Measurements from ENCODE around the gene APOL1. TPM values are rescaled to one million over a fixed set of nuclear protein-coding genes. Genes with fewer than 3 reads are reported as not detected.

APOL1 gene
- total RNA-seq, 4 donors from 2014 or later = 0.46 to 4.1 (median 2.0) TPM

- DNase-seq (ENCODE audit: low spot score in 2 of 2) = no peak
- intact Hi-C loops (cut with DNase I; ENCODE audit: low total_unique reads) = no loop called here
- 75 to 80% methylated on average over 8 of the region's 8 CpGs for WGBS, 2 donors
- H3K4me3 ChIP-seq (ENCODE audit: low read depth, poor library complexity, severe bottlenecking) = no peak overlapping the region
- TF ChIP-seq CTCF (IDR thresholded peaks at IDR 0.05) = no peak
- no peak for TF ChIP-seq POLR2A (IDR thresholded peaks at IDR 0.05)
These were observed 26.3 kb downstream of the APOL1 start for GRCh38 chr22:36279219-36279666.

GRCh38 chr22:36280379-36280778 lies 27.4 kb downstream of the APOL1 start:
- WGBS, 2 donors = 69 to 70% methylated on average over 8 of the region's 8 CpGs
- intact Hi-C loops (cut with DNase I; ENCODE audit: low total_unique reads) = loop anchor here (10.0 kb wide), 2 partner anchors 86 to 136 kb away; no protein-coding TSS in a partner anchor
- H3K4me3 ChIP-seq (ENCODE audit: low read depth, poor library complexity, severe bottlenecking) = no peak overlapping the region
- TF ChIP-seq CTCF (IDR thresholded peaks at IDR 0.05) (no peak), POLR2A (IDR thresholded peaks at IDR 0.05) (no peak)
- no peak for DNase-seq (ENCODE audit: low spot score in 2 of 2)

- DNase-seq (ENCODE audit: low spot score in 2 of 2) = no peak
- 77 to 80% methylated on average over 14 of the region's 14 CpGs for WGBS, 2 donors
- TF ChIP-seq POLR2A (IDR thresholded peaks at IDR 0.05) = no peak
- no peak for TF ChIP-seq CTCF (IDR thresholded peaks at IDR 0.05)
- H3K4me3 ChIP-seq (ENCODE audit: low read depth, poor library complexity, severe bottlenecking) = no peak overlapping the region
- intact Hi-C loops (cut with DNase I; ENCODE audit: low total_unique reads) = loop anchor here (10.0 kb wide), 2 partner anchors 87 to 137 kb away; no protein-coding TSS in a partner anchor
These were observed 28.9 kb downstream of the APOL1 start for GRCh38 chr22:36281781-36282327.

GRCh38 chr22:36282328-36282831 lies 29.4 kb downstream of the APOL1 start:
- no peak for DNase-seq (ENCODE audit: low spot score in 2 of 2)
- WGBS, 2 donors = 81 to 82% methylated on average over 24 of the region's 24 CpGs
- intact Hi-C loops (cut with DNase I; ENCODE audit: low total_unique reads) = loop anchor here (10.0 kb wide), 2 partner anchors 88 to 138 kb away; no protein-coding TSS in a partner anchor
- H3K4me3 ChIP-seq (ENCODE audit: low read depth, poor library complexity, severe bottlenecking) = no peak overlapping the region
- TF ChIP-seq CTCF (IDR thresholded peaks at IDR 0.05) (no peak), POLR2A (IDR thresholded peaks at IDR 0.05) (no peak)

GRCh38 chr22:36284171-36284571 lies 31.2 kb downstream of the APOL1 start:
- TF ChIP-seq POLR2A (IDR thresholded peaks at IDR 0.05) = no peak
- TF ChIP-seq CTCF (IDR thresholded peaks at IDR 0.05) = no peak
- 92 to 93% methylated on average over 24 of the region's 24 CpGs for WGBS, 2 donors
- no peak for DNase-seq (ENCODE audit: low spot score in 2 of 2)
- intact Hi-C loops (cut with DNase I; ENCODE audit: low total_unique reads) = loop anchor here (10.0 kb wide), 2 partner anchors 89 to 139 kb away; no protein-coding TSS in a partner anchor
- H3K4me3 ChIP-seq (ENCODE audit: low read depth, poor library complexity, severe bottlenecking) = no peak overlapping the region

All from lower leg skin (tissue), 4 donors.